SH-SY5Y (cell line): ENCODE data around the gene C1QTNF8.

Experiments used
- GATA2 ChIP-seq: IDR thresholded peaks from 2 replicates; pipeline ENCODE4 v1.6.1; 2011; ENCODE audit warnings: mild to moderate bottlenecking, low read depth, low read length
- GATA3 ChIP-seq: IDR thresholded peaks from 2 replicates; pipeline ENCODE4 v1.6.1; 2011; ENCODE audit warnings: low read depth, mild to moderate bottlenecking, low read length, moderate library complexity

Gene C1QTNF8

GRCh38 chr16:1042049-1042744 is 53.8 kb downstream of the C1QTNF8 start:
- TF ChIP-seq GATA3 (no peak), GATA2 (no peak)

GRCh38 chr16:1040346-1040745 is 55.7 kb downstream of the C1QTNF8 start:
- TF ChIP-seq GATA2 (no peak), GATA3 (no peak)

GRCh38 chr16:1039762-1040161 is 56.3 kb downstream of the C1QTNF8 start:
- TF ChIP-seq GATA2: no peak
- TF ChIP-seq GATA3: no peak

GRCh38 chr16:1038932-1039331 is 57.1 kb downstream of the C1QTNF8 start:
- TF ChIP-seq GATA3 (no peak), GATA2 (no peak)
